ENCODE data around the gene SELENOO.

DNA sequence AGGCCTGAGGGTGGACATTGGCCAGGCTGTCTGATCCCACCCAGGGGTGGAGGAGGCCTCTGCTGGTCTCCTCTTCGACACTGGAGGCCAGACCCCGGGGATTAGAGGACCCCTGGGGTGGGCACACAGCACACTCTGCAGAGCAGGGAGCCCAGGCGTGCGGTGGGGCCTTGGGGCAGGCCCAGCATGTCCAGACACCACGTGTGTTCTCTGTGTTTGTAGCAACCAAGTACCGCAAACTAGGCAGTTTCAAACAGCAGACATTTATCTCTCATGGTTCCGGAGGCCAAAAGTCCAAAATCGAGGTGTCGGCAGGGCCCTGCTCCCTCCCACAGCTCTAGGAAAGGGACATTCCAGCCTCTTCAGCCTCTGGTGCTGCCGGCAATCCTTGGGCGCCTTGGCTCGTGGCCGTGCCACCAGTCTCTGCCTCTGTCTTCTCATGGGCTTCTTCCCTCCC lies 28.8 kb upstream of the SELENOO start:
- TF ChIP-seq SMC3 (IDR thresholded peaks at IDR 0.05; ENCODE audit: low read depth, low read length) (no peak), TAF1 (IDR thresholded peaks at IDR 0.05; ENCODE audit: borderline replicate concordance, low read depth, low read length) (no peak), CHD2 (IDR thresholded peaks at IDR 0.05; ENCODE audit: low read length, partially characterized antibody) (no peak)
